ENCODE data around the gene UGGT2.

UGGT2 gene

GRCh38 chr13:95814495-95814894 lies 238.7 kb downstream of the UGGT2 start:
- TF ChIP-seq CTCF (IDR thresholded peaks at IDR 0.05) = no peak

- no peak for TF ChIP-seq CTCF (IDR thresholded peaks at IDR 0.05)
Observed at GRCh38 chr13:95813139-95813538, 240.1 kb downstream of the UGGT2 start.

- TF ChIP-seq CTCF (IDR thresholded peaks at IDR 0.05) = no peak
Observed at GRCh38 chr13:95809429-95809828, 243.8 kb downstream of the UGGT2 start.

GRCh38 chr13:95805921-95806320 lies 247.3 kb downstream of the UGGT2 start:
- TF ChIP-seq CTCF (IDR thresholded peaks at IDR 0.05) = no peak

GRCh38 chr13:95801825-95802224 lies 251.4 kb downstream of the UGGT2 start:
- no peak for TF ChIP-seq CTCF (IDR thresholded peaks at IDR 0.05)

- TF ChIP-seq CTCF (IDR thresholded peaks at IDR 0.05) = no peak
Observed at GRCh38 chr13:95800436-95800835, 252.8 kb downstream of the UGGT2 start.

GRCh38 chr13:95797016-95797415 lies 256.2 kb downstream of the UGGT2 start:
- no peak for TF ChIP-seq CTCF (IDR thresholded peaks at IDR 0.05)

- TF ChIP-seq CTCF (IDR thresholded peaks at IDR 0.05) = no peak
Observed at GRCh38 chr13:95793781-95794180, 259.4 kb downstream of the UGGT2 start.
